Measurements from ENCODE around the gene DIP2C.
"Not testable (repeated sequence)": the region's sequence is repeated elsewhere in the genome, so short reads cannot be mapped to it uniquely, and the experiment has no call there.

The DIP2C gene

DNA sequence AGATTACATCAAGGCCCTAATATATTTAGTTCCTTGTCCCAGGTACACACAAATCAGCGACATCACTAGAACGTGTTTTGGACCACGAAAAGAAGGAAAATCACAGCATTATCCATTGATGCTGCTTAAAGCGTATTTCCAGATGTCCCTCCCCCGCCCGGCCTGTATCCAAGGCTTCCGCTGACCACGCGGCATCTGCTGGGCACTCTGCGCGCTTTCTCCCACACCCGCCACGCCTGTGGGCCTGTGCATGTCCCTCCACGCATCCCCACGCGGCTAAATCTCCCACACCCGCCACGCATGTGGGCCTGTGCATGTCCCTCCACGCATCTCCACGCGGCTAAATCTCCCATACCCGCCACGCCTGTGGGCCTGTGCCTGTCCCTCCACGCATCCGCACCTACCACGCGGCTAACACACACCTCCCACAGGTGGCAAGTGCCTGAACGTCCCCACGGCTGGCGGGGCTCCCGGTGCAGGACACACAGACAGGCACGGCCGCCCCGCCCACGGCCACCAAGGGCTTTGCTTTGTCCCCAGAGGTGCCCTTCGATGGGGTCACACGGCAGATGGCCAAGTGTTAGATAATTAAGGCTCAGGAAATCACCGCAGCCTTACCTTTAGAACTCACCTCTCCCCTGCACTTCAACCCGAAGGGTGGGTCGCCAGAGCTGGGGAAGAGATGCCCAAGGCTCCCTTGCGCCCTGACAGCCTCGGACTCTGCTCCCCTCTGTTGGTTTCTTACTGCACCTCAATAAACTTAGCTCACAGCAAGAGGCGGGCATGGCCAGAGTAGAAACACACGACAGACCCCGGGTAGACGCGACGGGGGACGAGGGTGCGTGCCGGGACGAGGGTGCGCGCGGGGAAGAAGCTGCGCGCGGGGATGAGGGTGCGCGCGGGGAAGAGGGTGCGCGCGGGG, 49.5 kb downstream of the DIP2C start:
- DNase-seq (ENCODE audit: low read depth in 3 of 3), result no peak

DNA sequence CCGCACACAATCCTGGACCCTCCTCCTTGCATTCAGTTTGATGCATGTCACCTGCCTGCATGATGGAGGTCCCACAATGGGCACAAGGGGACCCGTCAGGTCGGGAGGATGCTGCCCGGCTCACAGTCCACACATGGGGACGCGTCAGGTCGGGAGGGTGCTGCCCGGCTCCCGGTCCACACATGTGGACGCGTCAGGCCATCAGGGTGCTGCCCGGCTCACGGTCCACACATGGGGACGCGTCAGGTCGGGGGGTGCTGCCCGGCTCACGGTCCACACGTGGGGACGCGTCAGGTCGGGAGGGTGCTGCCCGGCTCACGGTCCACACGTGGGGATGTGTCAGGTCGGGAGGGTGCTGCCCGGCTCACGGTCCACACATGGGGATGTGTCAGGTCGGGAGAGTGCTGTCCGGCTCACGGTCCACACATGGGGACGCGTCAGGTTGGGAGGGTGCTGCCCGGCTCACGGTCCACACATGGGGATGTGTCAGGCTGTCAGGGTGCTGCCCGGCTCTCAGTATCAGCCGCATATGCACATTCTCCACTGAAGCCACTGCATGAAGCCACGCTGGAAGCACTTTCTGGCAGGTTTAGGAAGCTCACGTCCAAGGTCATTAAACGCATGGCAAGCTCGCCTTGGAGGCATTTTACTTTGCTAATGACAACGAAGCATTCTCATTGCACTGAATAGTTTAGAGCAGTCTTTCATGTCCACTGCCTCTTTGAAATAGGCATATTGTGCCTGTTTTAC, 50.3 kb downstream of the DIP2C start:
- DNase-seq (ENCODE audit: low read depth in 3 of 3), result no peak

DNA sequence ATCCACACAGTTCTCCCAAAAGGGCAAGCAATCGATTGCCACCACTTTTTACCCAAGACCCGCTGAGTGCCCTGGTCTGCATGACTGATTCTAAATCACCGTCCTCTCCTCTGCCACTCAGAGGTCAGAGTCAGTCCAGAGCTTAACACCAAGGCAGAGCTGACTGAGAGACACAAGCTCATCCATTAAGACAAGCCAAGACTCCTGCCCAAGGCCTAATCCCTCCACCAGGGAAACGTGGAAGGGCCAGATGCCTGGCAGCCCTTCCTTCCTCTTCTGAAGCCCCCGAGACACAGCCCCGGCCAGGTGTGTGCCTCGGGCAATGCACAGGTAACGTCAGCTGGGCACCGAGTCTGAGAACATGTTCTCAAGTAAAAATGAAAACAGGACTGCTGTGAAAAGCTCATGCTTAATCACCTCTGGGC, 51.7 kb downstream of the DIP2C start:
- DNase-seq (ENCODE audit: low read depth in 3 of 3), result no peak

DNA sequence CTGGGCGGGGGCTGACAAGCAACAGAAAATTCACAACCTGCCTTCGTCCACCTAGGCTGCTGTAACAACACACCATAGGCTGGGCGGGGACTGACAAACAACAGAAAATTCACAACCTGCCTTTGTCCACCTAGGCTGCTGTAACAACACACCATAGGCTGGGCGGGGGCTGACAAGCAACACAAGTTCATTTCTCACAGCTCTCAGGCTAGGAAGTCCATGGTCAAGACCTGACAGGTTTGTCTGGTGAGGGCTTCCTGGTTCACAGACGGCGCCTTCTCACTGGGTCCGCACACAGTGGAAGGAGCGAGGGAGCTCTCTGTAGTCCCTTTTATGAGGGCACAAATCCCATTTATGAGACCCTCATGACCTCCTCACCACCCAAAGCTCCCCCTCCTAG, 52.2 kb downstream of the DIP2C start:
- DNase-seq (ENCODE audit: low read depth in 3 of 3), result no peak

GRCh38 chr10:636769-637168, 52.7 kb downstream of the DIP2C start:
- DNase-seq (ENCODE audit: low read depth in 3 of 3), result no peak

- no peak for DNase-seq (ENCODE audit: low read depth in 3 of 3)
These were observed 53.3 kb downstream of the DIP2C start for GRCh38 chr10:636016-636730.

DNA sequence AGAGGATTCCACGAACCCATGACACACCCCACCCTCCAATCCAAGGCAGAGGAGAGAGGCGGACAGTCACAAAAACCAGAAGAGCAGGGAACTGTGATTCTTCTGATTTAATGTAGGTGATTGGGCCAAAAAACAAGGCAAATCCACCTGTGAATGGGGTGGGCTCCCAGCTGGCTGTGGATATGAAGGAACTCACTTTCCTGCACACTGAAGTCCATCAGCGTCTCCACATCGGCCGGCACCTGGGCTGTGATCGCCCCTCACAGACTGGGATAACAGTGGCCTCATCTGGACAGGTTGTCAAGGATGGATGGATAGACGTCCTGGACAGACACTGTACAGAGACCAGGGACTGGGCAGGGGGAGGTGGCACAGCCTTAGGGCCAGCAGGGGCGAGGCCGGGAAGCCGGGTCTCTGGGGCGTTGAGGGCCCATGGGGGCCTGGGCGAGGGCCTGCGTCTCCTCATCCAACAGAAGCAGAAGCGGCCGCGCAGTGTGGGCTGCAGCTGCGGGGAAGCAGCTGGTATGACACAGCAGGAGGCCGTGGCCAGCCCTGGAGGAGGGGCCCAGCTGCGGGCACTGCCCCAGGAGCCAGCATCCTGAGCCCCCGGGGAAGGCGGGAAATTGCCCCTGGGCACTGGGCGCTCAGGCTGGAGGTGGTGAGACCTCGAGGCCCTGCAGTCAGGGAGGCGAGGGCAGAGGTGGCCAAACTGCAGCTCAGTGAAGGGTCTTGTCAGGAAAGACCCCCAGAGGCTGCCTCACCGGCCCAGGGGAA, 54.2 kb downstream of the DIP2C start:
- no peak for DNase-seq (ENCODE audit: low read depth in 3 of 3)

GRCh38 chr10:634256-634655, 55.2 kb downstream of the DIP2C start:
- DNase-seq (ENCODE audit: low read depth in 3 of 3), result no peak

- no peak for DNase-seq (ENCODE audit: low read depth in 3 of 3)
These were observed 55.9 kb downstream of the DIP2C start for GRCh38 chr10:633279-634245.

GRCh38 chr10:632807-633177, 56.7 kb downstream of the DIP2C start:
- DNase-seq (ENCODE audit: low read depth in 3 of 3), result not testable (repeated sequence)

DNA sequence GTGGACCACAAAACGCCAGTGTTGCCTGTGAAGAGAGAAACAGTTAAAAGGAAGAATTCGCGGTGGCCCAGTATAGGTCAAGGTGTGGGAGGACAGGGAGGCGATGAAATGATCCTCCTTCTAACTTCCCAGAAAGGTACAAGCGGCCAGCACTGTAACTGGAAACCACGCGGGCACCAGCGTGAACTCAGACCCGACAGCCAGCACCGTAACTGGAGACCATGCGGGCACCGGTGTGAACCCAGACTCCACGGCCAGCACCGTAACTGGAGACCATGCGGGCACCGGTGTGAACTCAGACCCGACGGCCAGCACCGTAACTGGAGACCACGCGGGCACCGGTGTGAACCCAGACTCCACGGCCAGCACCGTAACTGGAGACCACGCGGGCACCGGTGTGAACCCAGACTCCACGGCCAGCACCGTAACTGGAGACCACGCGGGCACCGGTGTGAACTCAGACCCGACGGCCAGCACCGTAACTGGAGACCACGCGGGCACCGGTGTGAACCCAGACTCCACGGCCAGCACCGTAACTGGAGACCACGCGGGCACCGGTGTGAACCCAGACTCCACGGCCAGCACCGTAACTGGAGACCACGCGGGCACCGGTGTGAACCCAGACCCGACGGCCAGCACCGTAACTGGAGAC, 57.2 kb downstream of the DIP2C start:
- not testable (repeated sequence) for DNase-seq (ENCODE audit: low read depth in 3 of 3)

GRCh38 chr10:631266-631665, 58.2 kb downstream of the DIP2C start:
- DNase-seq (ENCODE audit: low read depth in 3 of 3), result no peak

- DNase-seq (ENCODE audit: low read depth in 3 of 3), result no peak
These were observed 58.8 kb downstream of the DIP2C start for GRCh38 chr10:630581-631073.

DNA sequence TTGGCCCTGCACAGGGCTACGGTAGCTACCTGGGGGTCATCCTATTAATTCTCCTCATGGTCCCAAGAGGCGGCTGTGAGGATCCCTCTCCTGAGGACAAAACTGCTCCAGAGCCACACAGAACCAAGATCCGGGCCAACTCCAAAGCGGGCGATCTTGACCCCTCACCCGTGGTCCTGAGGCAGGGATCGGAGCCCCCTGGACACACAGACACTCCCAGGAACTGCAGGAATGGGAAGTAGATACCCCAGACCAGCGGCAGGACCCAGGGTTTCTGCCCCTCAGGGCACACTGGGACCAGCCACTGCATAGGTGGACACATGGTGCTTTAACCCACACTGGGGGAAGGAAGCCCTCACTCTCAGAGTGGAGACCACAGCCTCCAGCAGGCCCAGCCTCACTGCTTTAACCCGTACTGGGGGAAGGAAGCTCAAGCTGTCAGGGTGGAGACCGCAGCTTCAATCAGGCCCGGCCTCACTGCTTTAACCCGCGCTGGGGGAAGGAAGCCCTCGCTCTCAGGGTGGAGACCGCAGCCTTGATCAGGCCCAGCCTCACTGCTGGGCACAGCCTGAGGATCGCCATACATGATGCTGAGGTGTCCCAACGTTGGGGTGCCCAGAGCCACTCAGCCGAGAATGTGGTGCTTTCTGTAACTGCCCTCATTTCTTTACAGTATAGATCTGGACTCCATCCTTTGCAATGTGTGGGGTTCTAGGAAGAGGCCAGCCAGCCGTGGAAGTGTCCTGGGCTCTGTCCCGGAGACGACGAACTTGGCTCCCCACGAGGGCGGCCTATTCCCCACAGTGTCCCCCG, 60.1 kb downstream of the DIP2C start:
- DNase-seq (ENCODE audit: low read depth in 3 of 3), result no peak

GRCh38 chr10:628386-629045, 61.0 kb downstream of the DIP2C start:
- no peak for DNase-seq (ENCODE audit: low read depth in 3 of 3)

- no peak for DNase-seq (ENCODE audit: low read depth in 3 of 3)
These were observed 62.2 kb downstream of the DIP2C start for GRCh38 chr10:627032-627992.
